ENCODE data around the gene ILKAP. TPM values are rescaled to one million over a fixed set of nuclear protein-coding genes. Genes with fewer than 3 reads are reported as not detected.

Gene ILKAP
- total RNA-seq, 1 experiment from 2014 or later, result 41.5 TPM

DNA sequence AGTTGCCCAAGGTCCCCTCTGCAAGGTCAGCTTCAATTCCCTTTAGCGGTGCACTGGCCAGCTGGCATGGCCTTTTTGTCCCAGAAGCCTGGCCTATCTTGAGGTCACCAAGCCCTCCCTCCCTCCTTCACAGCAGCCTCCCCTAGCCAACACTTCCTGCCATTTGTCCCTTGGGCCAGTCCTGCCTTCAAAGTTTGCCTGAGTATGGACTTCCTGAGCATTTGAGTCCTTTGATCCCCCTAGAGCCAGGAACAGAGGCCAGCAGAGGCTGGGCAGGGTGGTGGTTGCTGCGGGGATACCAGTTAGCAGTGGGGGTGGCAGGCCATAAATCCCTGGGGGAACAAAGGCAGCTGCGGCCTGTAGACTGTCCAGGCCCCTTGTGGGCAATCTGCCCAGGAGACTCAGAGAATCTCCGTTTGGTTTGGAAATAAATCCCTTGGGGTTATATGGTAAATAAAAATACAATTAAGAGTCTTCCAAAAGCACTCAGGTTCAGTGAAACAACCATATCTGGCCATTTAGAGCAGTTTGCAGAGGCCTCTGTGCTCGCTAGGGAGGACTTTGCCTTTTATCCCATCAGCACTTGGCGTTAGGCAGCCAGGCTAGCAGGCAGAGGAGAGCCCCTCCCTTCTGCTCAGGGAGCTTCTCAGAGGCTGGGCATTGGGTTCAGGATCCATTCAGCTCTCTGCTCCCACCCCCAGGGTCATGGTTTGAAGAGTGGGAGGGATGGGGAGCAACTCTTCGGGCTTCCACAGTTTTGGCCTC lies 39.4 kb upstream of the ILKAP start:
- Histone ChIP-seq H4K8ac (replicated peaks; ENCODE audit: insufficient read length, low read depth, low read length) (no peak overlapping the region), H4K5ac (ENCODE audit: insufficient read length, low read depth, low read length) (no peak overlapping the region), H3K27me3 (ENCODE audit: insufficient read depth, low read length) (peaks cover 5% of the 10 kb centered on the region; the same call in 1 of the 2 replicates), H2BK120ac (ENCODE audit: low read depth, low read length, poor library complexity, severe bottlenecking) (no peak overlapping the region), H3K4me1 (ENCODE audit: insufficient read depth, low read length) (peaks cover 3% of the 10 kb centered on the region; the same call in 1 of the 2 replicates), H2AFZ (ENCODE audit: low read length) (no peak overlapping the region), H3K23ac (ENCODE audit: insufficient read length, low read depth, low read length) (no peak overlapping the region), H3K9ac (ENCODE audit: extremely low read depth, insufficient read length, low read length) (no peak overlapping the region), H2BK20ac (ENCODE audit: low read depth, low read length, poor library complexity, severe bottlenecking) (no peak overlapping the region), H3T11ph (ENCODE audit: low read length) (no peak overlapping the region), H3K27ac (ENCODE audit: insufficient read length, low read depth, low read length) (no peak overlapping the region), H3K56ac (ENCODE audit: insufficient read length, low read depth, low read length) (no peak overlapping the region), H2BK5ac (ENCODE audit: insufficient read length, low read length) (no peak overlapping the region), H3K23me2 (ENCODE audit: insufficient read length, low read depth, low read length, poor library complexity, severe bottlenecking) (peaks cover 4% of the 10 kb centered on the region), H3K79me1 (ENCODE audit: insufficient read depth, low read depth, low read length, poor library complexity, severe bottlenecking) (no peaks in the 10 kb centered on the region), H3K4ac (ENCODE audit: low read depth, low read length) (no peak overlapping the region), H3K9me3 (ENCODE audit: control insufficient read depth, low read depth, low read length) (no peaks in the 10 kb centered on the region), H3K4me2 (ENCODE audit: insufficient read depth, insufficient read length, low read length) (no peak overlapping the region), H3K18ac (ENCODE audit: insufficient read length, low read depth, low read length) (no peak overlapping the region), H3K79me2 (ENCODE audit: insufficient read depth, low read length) (no peaks in the 10 kb centered on the region; the same call in 1 of the 2 replicates), H3K14ac (ENCODE audit: insufficient read depth, low read length) (no peak overlapping the region), H2BK15ac (ENCODE audit: low read depth, low read length) (no peak overlapping the region), H4K91ac (ENCODE audit: insufficient read length, low read depth, low read length) (no peak overlapping the region), H4K20me1 (ENCODE audit: control insufficient read depth, insufficient read depth, insufficient read length) (no peaks in the 10 kb centered on the region), H2AK5ac (ENCODE audit: insufficient read length, low read length) (no peak overlapping the region), H2BK12ac (ENCODE audit: insufficient read length, low read depth, low read length) (no peak overlapping the region)
- Mint-ChIP-seq H3K9me3 (peaks cover 2 to 3% of the 10 kb centered on the region in 2 experiments; a peak in 3 of 5 replicates), H3K27ac (no peak overlapping the region), H3K4me3 (no peak overlapping the region; a peak in 2 of 5 replicates), H3K36me3 (ENCODE audit: insufficient read depth in 1 of 3, low read depth in 3 of 3) (peaks cover 14 to 18% (median 16%) of the 10 kb centered on the region in 3 experiments), H3K27me3 (ENCODE audit: low read depth) (peaks cover 24% of the 10 kb centered on the region), H3K4me1 (peaks cover 12 to 18% of the 10 kb centered on the region in 2 experiments)
- TF ChIP-seq, protein P1, sequence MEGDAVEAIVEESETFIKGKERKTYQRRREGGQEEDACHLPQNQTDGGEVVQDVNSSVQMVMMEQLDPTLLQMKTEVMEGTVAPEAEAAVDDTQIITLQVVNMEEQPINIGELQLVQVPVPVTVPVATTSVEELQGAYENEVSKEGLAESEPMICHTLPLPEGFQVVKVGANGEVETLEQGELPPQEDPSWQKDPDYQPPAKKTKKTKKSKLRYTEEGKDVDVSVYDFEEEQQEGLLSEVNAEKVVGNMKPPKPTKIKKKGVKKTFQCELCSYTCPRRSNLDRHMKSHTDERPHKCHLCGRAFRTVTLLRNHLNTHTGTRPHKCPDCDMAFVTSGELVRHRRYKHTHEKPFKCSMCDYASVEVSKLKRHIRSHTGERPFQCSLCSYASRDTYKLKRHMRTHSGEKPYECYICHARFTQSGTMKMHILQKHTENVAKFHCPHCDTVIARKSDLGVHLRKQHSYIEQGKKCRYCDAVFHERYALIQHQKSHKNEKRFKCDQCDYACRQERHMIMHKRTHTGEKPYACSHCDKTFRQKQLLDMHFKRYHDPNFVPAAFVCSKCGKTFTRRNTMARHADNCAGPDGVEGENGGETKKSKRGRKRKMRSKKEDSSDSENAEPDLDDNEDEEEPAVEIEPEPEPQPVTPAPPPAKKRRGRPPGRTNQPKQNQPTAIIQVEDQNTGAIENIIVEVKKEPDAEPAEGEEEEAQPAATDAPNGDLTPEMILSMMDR (conservative IDR thresholded peaks at IDR 0.05), result no peak
- WGBS (ENCODE audit: extremely low coverage, insufficient read length, low lambda C conversion rate), result no CpG with 5 or more reads among the region's 7 CpGs
- DNase-seq, result no peak

All from H9 (cell line).